Glutamatergic neuron (in vitro differentiated cells): ENCODE data around the gene UBR1. TPM values are rescaled to one million over a fixed set of nuclear protein-coding genes. Genes with fewer than 3 reads are reported as not detected.

Experiments
- DNase-seq: peaks from one replicate; pipeline ENCODE4 v3.0.0; 2022
- H3K27ac Mint-ChIP-seq: one replicate; pipeline ENCODE4 v1.8.0; 2020; ENCODE audit warnings: mild to moderate bottlenecking, mixed read lengths, inconsistent platforms; ENCODE audit not compliant: unreplicated experiment
- H3K27me3 Mint-ChIP-seq: one replicate; pipeline ENCODE4 v1.8.0; 2020; ENCODE audit warnings: mild to moderate bottlenecking, moderate library complexity, mixed read lengths, inconsistent platforms; ENCODE audit not compliant: unreplicated experiment
- H3K36me3 Mint-ChIP-seq: one replicate; pipeline ENCODE4 v1.8.0; 2020; ENCODE audit warnings: mild to moderate bottlenecking, mixed read lengths, inconsistent platforms; ENCODE audit not compliant: unreplicated experiment
- H3K4me1 Mint-ChIP-seq: one replicate; pipeline ENCODE4 v1.8.0; 2020; ENCODE audit warnings: mild to moderate bottlenecking, low read depth, mixed read lengths, inconsistent platforms; ENCODE audit not compliant: unreplicated experiment
- H3K4me3 Mint-ChIP-seq: one replicate; pipeline ENCODE4 v1.8.0; 2020; ENCODE audit warnings: mild to moderate bottlenecking, mixed read lengths, inconsistent platforms; ENCODE audit not compliant: unreplicated experiment
- H3K9me3 Mint-ChIP-seq: one replicate; pipeline ENCODE4 v1.8.0; 2020; ENCODE audit warnings: mild to moderate bottlenecking, moderate library complexity, mixed read lengths, inconsistent platforms; ENCODE audit not compliant: unreplicated experiment
- total RNA-seq: library from RNA; stranded (reverse); fragmentation: NEBNext Ultra II Directional; extraction: Animal tissue kit (Norgen Biotek cat#: 25700); gene quantifications from one replicate; pipeline ENCODE4 v1.2.1, GENCODE V29; 2021; ENCODE audit not compliant: unreplicated experiment
- TF ChIP-seq, protein P1 (sequence below): fragments of 200-600 bp; sonication (generic); IDR thresholded peaks from one replicate; pipeline ENCODE4 v1.5.0; 2021; ENCODE audit not compliant: partially characterized antibody, unreplicated experiment

The UBR1 gene
- total RNA-seq, 1 donor from 2014 or later, result 39.9 TPM

DNA sequence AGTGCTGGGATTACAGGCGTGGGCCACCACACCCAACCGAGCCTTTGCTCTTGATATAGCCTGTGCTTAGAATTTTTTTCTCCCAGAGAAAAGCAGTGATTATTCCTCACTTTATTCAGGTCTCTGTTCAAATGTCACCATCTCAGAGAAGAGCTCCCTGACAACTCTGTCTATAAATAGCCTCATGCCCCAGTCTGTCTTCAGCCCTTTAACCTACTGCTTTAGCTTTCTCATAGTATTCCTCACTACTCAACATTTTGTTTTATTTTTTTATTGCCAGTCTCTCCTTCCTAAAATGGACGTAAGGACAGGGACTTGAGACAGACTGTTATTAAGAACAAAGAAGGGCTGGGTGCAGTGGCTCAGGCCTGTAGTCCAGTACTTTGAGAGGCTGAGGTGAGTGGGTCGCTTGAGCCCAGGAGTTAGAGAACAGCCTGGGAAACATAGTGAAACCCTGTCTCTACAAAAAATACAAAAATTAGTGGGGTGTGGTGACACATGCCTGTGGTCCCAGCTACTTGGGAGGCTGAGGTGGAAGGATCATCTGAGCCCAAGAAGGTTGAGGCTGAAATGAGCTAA, 106.5 kb downstream of the UBR1 start:
- Mint-ChIP-seq H3K27me3 (no peaks in the 10 kb centered on the region), H3K4me1 (no peaks in the 10 kb centered on the region), H3K4me3 (no peak overlapping the region), H3K27ac (no peak overlapping the region), H3K9me3 (peaks cover 3% of the 10 kb centered on the region), H3K36me3 (peaks cover 9% of the 10 kb centered on the region)
- TF ChIP-seq, protein P1, sequence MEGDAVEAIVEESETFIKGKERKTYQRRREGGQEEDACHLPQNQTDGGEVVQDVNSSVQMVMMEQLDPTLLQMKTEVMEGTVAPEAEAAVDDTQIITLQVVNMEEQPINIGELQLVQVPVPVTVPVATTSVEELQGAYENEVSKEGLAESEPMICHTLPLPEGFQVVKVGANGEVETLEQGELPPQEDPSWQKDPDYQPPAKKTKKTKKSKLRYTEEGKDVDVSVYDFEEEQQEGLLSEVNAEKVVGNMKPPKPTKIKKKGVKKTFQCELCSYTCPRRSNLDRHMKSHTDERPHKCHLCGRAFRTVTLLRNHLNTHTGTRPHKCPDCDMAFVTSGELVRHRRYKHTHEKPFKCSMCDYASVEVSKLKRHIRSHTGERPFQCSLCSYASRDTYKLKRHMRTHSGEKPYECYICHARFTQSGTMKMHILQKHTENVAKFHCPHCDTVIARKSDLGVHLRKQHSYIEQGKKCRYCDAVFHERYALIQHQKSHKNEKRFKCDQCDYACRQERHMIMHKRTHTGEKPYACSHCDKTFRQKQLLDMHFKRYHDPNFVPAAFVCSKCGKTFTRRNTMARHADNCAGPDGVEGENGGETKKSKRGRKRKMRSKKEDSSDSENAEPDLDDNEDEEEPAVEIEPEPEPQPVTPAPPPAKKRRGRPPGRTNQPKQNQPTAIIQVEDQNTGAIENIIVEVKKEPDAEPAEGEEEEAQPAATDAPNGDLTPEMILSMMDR, result no peak
- DNase-seq, result no peak

DNA sequence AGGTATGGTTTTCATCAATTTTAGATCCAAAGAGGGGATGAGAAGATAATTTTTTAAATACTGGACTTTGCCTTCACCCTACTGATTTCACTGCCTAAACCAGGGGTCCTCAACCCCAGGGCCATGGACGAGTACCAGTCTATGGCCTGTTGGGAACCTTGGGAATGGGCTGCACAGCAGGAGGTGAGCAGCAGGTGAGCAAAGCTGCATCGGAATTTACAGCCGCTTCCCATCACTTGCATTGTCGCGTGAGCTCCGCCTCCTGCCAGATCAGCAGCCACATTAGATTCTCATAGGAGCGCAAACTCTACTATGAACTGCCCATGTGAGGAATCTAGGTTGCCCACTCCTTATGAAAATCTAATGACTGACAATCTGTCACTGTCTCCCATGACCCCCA, 109.0 kb downstream of the UBR1 start:
- no peaks in the 10 kb centered on the region for H3K9me3 Mint-ChIP-seq
- no peaks in the 10 kb centered on the region for H3K4me1 Mint-ChIP-seq
- no peak overlapping the region for H3K4me3 Mint-ChIP-seq
- no peak for DNase-seq
- no peaks in the 10 kb centered on the region for H3K36me3 Mint-ChIP-seq
- no peaks in the 10 kb centered on the region for H3K27me3 Mint-ChIP-seq
- no peak overlapping the region for H3K27ac Mint-ChIP-seq
- TF ChIP-seq, protein P1, result no peak

DNA sequence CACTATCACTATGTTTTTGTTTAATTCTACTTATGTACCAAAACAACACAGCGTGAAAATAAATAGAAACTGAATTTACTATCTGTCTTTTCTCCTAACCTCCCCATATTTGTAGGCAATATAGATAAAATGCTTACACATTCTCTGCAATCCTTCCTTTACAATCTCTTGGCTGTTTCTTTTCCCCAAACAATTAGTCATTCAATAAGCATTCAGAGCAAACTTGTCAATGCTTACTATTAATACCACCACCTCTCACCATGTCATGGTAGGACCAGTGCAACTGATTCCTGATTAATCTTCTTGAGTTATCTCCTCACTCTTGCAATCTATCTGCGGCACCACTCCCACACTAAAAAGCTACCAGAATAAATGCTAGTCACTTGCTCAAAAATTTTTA, 111.3 kb downstream of the UBR1 start:
- H3K27ac Mint-ChIP-seq, result no peak overlapping the region
- peaks cover 3% of the 10 kb centered on the region for H3K9me3 Mint-ChIP-seq
- H3K36me3 Mint-ChIP-seq, result no peaks in the 10 kb centered on the region
- TF ChIP-seq, protein P1, result no peak
- H3K4me1 Mint-ChIP-seq, result no peaks in the 10 kb centered on the region
- no peak for DNase-seq
- H3K4me3 Mint-ChIP-seq, result no peak overlapping the region
- H3K27me3 Mint-ChIP-seq, result no peaks in the 10 kb centered on the region

DNA sequence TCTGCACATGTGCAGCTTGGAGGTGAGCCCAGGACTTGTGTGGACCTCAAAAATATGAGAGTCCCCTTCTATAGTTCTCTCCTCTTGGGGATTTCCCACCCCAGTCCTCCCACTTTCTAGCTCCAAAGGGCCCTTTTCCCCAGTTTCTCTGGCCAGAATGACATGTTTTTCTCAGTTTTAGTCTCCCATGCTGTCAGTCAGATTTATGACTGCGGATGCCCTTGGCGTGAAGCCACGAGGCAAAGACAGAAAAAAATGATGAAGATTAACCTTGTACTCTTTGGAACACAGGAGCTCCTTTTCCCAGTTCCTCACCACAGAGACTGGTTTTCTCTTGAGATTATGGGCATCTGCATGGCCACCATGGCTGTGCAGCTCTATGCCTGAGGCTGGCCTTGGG, 113.2 kb downstream of the UBR1 start:
- H3K27ac Mint-ChIP-seq, result no peak overlapping the region

DNA sequence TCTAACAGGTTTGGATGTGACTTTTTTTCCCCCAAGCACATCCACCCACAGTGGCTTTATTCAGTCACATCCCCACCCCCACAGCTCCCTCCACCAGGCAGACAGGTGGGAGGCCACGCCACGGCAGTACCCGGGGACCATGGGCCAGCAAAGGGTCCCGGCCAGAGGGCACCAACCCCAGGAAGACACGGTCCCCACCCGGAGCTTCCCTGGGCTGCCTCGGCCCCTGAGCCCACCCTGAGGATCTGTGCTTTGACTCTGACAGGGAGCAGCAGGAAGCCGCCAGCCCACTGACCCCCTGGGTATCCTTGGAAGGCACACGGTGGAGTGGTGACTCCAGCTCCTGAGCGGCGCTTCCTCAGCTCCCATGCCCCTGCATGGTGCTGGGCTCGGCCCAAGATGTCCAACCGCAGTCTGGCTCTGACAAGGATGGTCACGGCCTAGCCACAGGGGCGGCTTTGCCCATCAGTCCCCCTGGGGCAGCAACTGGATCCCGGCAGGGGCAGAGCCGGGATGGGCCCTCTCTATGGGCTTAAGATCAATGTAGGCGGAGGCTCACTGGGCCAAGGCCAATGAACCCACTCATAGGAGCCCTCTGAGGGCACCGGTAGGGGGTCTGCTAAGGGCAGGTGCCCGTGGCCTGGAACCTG, 119.0 kb downstream of the UBR1 start:
- Mint-ChIP-seq H3K27ac (no peak overlapping the region), H3K27me3 (no peaks in the 10 kb centered on the region), H3K9me3 (peaks cover 3% of the 10 kb centered on the region), H3K4me1 (no peaks in the 10 kb centered on the region), H3K4me3 (no peak overlapping the region), H3K36me3 (no peaks in the 10 kb centered on the region)
- no peak for DNase-seq
- TF ChIP-seq, protein P1, result no peak

More for the DNA sequence above, 113.2 kb downstream of the UBR1 start:
- H3K4me1 Mint-ChIP-seq, result no peaks in the 10 kb centered on the region
- H3K36me3 Mint-ChIP-seq, result no peaks in the 10 kb centered on the region
- no peak overlapping the region for H3K4me3 Mint-ChIP-seq
- TF ChIP-seq, protein P1, result no peak
- no peak for DNase-seq
- no peaks in the 10 kb centered on the region for H3K27me3 Mint-ChIP-seq
- H3K9me3 Mint-ChIP-seq, result peaks cover 3% of the 10 kb centered on the region
